ENCODE data around the gene BORCS6. TPM values are rescaled to one million over a fixed set of nuclear protein-coding genes. Genes with fewer than 3 reads are reported as not detected.
A peak's percentile ranks its signal among the peaks of the same experiment; 100 is the strongest.

BORCS6 gene
- total and polyA plus RNA-seq, 9 of the 15 experiments (the other 6 are each of a cell fraction or from before 2014, with no cell fraction given), result 0.01 to 7.4 (median 2.3) TPM

- TF ChIP-seq ZNF318 (IDR thresholded peaks at IDR 0.05; ENCODE audit: borderline replicate concordance in 1 of 2, low read depth in 1 of 2) (no peak), CEBPG (CRISPR knock-in tag; IDR thresholded peaks at IDR 0.05) (peak; percentile 46; the same call in 1 of the 2 replicates), CEBPG (tag; conservative IDR thresholded peaks at IDR 0.05 in 1 of 2, IDR thresholded peaks at IDR 0.05 in 1 of 2) (peak in 1 of 2 experiments; percentile 46; a peak in 2 of 4 replicates), GATAD2B (IDR thresholded peaks at IDR 0.05; ENCODE audit: borderline replicate concordance) (no peak), ZSCAN29 (IDR thresholded peaks at IDR 0.05) (peak; percentile 72; the same call in 1 of the 2 replicates), KDM2B (CRISPR knock-in tag; IDR thresholded peaks at IDR 0.05) (no peak), EP300 (IDR thresholded peaks at IDR 0.05; ENCODE audit: low read length) (peak; percentile 45), RBFOX2 (IDR thresholded peaks at IDR 0.05; ENCODE audit: low read depth, low read length) (peak; percentile 38; the same call in 1 of the 2 replicates), NFIC (IDR thresholded peaks at IDR 0.05) (peak; percentile 56; the same call in 1 of the 2 replicates), ZBTB8A (IDR thresholded peaks at IDR 0.05; ENCODE audit: partially characterized antibody) (peak; percentile 26), GTF2E2 (tag; IDR thresholded peaks at IDR 0.05) (0 out of 2 replicates have a peak, but pooled peaks have one; percentile 33), ARNT (IDR thresholded peaks at IDR 0.05) (0 out of 4 replicates have a peak, but pooled peaks of 1 of the 2 experiments have one; percentile 26), PURB (CRISPR knock-in tag; IDR thresholded peaks at IDR 0.05; ENCODE audit: low read depth) (no peak), MYC (IDR thresholded peaks at IDR 0.05; ENCODE audit: low read depth, low read length) (0 out of 2 replicates have a peak, but pooled peaks have one; percentile 2), MYC (CRISPR knock-in tag; IDR thresholded peaks at IDR 0.05; ENCODE audit: borderline replicate concordance, low read depth) (no peak), NRF1 (conservative IDR thresholded peaks at IDR 0.05 in 1 of 2, IDR thresholded peaks at IDR 0.05 in 1 of 2) (peak in 1 of 2 experiments; percentile 5; a peak in 1 of 4 replicates), SPI1 (IDR thresholded peaks at IDR 0.05; ENCODE audit: borderline replicate concordance, low read depth, low read length) (peak; percentile 12; the same call in 1 of the 2 replicates), RB1 (IDR thresholded peaks at IDR 0.05; ENCODE audit: low read depth) (peak; percentile 10; the same call in 1 of the 2 replicates), TGIF2 (CRISPR knock-in tag; IDR thresholded peaks at IDR 0.05) (no peak)
- TF ChIP-seq, protein P1, sequence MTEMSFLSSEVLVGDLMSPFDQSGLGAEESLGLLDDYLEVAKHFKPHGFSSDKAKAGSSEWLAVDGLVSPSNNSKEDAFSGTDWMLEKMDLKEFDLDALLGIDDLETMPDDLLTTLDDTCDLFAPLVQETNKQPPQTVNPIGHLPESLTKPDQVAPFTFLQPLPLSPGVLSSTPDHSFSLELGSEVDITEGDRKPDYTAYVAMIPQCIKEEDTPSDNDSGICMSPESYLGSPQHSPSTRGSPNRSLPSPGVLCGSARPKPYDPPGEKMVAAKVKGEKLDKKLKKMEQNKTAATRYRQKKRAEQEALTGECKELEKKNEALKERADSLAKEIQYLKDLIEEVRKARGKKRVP (CRISPR knock-in tag; IDR thresholded peaks at IDR 0.05), result no peak
Observed at GRCh38 chr17:8221663-8222379, 31.8 kb upstream of the BORCS6 start (continued).
